OCI-LY7 (cell line): ENCODE data around the gene ACSS1.

Experiments used
- EZH2phosphoT487 ChIP-seq: fragments of 200-600 bp; sonication (generic); IDR thresholded peaks from 2 replicates; pipeline ENCODE4 v1.6.1; 2018; ENCODE audit warnings: low read depth, borderline replicate concordance, mild to moderate bottlenecking, mixed run types, antibody characterized with exemption, low read length, moderate library complexity, mixed read lengths
- TF ChIP-seq, protein P1 (sequence below): fragments of 200-600 bp; sonication (generic); conservative IDR thresholded peaks from 2 replicates; pipeline ENCODE4 v1.5.1; 2014; ENCODE audit warnings: mild to moderate bottlenecking, antibody characterized with exemption, low read length, moderate library complexity, mixed read lengths

DNA sequence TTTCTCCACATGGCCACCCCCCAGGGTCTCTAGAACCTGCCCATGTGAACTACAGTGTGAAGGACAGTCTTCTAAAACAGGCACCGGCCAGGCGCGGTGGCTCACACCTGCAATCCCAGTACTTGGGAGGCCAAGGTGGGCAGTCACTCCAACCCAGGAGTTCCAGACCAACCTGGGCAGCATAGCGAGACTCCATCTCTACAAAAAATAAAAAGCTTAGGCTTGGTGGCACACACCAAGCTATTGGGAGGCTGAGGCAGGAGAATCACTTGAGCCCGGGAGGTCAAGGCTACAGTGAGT lies 13.7 kb downstream of the ACSS1 start:
- TF ChIP-seq, protein P1, sequence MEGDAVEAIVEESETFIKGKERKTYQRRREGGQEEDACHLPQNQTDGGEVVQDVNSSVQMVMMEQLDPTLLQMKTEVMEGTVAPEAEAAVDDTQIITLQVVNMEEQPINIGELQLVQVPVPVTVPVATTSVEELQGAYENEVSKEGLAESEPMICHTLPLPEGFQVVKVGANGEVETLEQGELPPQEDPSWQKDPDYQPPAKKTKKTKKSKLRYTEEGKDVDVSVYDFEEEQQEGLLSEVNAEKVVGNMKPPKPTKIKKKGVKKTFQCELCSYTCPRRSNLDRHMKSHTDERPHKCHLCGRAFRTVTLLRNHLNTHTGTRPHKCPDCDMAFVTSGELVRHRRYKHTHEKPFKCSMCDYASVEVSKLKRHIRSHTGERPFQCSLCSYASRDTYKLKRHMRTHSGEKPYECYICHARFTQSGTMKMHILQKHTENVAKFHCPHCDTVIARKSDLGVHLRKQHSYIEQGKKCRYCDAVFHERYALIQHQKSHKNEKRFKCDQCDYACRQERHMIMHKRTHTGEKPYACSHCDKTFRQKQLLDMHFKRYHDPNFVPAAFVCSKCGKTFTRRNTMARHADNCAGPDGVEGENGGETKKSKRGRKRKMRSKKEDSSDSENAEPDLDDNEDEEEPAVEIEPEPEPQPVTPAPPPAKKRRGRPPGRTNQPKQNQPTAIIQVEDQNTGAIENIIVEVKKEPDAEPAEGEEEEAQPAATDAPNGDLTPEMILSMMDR: no peak
- TF ChIP-seq EZH2phosphoT487: no peak
